NOMO-1 treated with dmso at 0.1 percent for 144 hours (cell line): Measurements from ENCODE around the gene GUCY1A1.

Source experiments
- DNase-seq: peaks from one replicate; lab custom pipeline; 2025; ENCODE audit not compliant: unreplicated experiment; lab: John Stamatoyannopoulos, UW

Gene GUCY1A1

DNA sequence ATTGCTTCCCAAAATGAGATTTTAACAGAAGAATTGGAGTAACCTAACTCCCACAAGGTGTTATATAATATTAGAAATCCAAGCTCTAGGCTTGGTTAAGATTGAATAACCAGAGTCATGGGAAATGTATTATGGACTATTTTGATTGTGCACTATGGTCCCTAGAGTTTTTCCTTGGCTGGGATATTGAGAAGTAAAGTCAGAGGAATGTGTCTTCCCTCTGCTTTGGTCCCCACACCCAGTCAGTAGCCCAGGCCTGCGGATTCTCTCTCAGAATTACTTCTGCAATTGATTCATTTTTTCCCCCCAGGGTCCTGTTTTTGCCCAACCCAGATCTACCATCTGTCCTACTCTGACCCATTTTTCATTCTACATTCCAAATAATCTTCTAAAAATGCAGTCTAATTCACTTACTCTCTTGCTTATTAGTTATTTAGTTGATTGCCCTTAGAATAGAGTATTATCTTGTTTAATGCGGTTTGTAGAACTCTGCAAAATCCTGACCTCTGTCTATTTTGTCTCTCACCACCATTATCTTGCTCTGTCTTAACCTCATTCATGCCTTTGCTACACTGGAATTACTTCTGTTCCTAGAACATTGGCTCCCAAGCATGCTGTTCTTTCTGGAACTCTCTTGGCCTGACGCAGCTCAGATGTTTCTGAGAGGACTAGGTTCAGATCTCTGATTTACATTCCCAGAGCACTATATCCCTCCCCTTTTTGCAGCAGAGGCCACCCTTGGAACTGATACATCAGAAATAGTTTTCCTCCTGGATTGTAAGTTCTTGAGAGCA is 23.6 kb downstream of the GUCY1A1 start:
- no peak for DNase-seq

DNA sequence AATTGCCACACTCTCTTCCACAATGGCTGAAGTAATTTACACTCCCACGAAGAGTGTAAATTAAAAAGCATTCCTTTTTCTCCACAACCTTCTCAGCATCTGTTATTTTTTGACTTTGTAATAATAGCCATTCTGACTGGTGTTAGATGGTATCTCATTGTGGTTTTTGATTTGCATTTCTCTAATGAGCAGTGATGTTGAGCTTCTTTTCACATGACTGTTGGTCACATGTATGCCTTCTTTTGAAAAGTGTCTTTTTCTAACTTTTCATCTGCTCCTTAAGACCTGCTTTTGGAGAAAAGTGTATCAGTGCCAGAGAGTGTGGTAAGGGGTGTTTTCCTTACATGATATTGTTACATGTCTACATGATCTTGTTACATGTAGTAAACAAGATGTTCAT is 25.7 kb downstream of the GUCY1A1 start:
- DNase-seq, result no peak

DNA sequence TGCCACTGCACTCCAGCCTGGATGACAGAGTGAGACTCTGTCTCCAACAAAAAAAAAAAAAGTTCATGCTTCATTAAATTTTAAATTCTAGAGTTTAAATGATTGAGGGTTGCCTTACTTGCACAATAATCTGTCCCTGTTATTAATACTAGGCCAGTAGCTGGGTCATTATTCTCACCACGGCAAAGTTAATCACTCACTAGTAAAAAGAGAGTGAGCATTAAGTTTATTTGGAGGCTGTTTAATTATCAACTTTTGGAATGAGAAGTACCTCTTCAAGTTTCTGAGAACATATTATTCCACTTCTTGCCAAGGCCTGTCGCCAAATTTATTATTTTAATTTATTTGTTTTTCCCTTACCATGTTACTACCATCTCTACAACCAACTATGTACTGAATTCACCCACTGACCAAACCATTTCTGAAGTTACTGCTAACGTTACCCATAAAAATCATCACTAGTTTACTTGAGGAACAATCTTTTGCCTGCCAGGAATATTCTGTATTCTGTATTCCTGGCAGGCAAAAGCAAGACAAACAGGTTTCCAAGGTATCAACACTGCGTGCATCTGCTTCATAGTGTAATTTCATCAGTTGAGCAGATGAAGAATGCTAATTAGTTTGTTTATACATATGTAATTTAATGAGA is 26.5 kb downstream of the GUCY1A1 start:
- no peak for DNase-seq

DNA sequence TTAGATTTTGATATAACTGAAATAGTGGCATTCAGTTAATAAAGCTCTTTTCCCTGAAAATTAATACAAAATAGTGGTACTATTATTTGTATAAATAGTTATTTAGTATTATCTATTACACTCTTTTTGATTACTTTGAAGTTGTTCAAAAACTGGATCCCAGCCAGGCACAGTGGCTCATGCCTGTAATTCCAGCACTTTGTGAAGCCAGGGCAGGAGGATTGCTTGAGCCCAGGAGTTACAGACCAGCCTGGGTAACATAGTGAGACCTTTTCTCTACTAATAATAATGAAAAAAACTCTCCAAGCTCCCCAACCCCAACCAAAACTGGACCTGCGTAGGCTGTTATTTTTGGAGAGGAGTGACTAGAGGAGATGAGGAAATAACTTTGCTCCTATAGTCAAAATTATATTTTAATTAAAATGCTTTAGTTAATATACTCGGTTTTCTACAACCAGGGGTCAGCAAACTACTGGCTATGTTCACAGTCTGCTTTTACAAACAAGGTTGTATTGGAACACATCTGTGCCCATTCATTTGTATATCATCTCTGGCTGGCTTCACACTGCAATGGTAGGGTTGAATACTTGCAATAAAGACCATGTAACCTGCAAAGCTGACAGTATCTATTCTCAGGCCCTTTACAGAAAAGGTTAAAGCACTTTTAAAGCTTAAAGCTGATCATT is 27.6 kb downstream of the GUCY1A1 start:
- no peak for DNase-seq

DNA sequence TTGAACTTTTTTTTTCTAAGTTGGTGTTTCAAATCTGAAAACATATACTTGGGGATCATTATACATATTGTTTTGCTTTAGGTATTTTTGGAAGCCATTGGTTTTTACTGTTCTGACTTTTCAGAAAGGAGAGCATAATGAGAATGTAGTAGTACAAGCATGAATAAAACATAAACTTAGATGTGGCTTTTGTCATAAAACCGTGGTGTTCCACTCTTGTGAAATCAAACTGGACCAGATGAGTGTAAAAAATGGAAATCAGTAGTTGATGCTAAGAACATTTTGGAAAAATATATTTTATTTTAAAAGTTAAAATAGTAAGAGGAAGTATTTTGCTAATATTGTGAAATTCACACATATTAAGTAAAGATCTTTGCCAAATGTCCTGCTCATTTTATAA is 29.6 kb downstream of the GUCY1A1 start:
- DNase-seq, result no peak

DNA sequence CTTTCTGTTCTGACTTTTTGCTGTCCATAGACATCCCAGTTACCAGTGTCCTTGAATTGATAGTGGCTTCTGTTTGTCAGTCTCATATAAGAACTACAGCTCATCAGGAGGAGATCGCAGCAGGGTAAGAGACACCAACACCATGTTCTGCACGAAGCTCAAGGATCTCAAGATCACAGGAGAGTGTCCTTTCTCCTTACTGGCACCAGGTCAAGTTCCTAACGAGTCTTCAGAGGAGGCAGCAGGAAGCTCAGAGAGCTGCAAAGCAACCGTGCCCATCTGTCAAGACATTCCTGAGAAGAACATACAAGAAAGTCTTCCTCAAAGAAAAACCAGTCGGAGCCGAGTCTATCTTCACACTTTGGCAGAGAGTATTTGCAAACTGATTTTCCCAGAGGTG is 30.1 kb downstream of the GUCY1A1 start:
- no peak for DNase-seq

DNA sequence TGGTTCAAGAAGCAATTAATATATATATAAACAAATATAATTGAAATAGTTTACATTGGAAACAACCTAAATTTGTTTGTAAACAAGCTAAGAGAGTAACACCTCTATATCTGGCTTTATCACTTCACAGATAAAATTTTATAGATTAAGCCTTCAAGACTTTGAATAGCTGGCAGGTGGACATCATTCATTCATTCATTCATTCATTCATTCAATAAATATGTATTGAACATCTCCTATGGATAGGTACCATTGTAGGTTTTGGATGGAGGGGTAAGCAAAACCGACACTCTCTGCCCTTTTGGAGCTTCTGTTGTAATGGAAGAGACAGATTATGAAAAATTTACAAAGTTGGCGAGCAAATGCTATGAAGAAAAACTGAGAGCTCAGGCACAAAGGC is 35.2 kb downstream of the GUCY1A1 start:
- no peak for DNase-seq

DNA sequence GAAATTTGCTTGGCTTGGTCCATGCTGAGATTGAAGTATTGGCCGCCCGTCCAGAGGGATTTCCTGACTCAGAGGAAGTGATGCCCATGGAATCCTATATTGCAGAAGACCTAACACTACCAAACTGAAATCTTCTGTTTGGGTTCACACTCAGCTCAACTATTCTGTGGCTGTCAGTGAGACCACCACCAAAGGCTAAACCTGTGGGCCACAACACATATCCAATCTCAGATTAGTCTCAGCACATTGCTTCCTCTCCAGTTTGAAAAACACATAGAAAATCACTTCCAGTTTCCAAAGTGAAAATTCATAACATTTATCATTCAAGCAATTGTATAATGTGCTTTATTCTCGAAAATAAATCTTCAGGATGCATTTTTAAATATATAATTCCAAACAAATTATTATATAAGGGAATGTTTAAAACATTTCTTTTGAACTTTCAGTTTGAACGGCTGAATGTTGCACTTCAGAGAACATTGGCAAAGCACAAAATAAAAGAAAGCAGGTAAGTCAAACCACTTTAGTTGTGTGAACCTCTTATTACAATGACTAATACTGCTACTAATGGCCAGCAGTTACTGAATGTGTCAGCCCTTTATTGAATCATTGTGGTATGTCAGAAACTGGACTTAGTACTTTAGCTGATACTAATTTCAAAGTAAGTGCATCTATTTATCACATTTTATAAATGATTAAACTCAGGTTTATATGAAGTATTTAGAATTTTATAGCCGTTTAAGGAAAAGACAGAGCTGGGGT is 37.0 kb downstream of the GUCY1A1 start:
- DNase-seq, result no peak

DNA sequence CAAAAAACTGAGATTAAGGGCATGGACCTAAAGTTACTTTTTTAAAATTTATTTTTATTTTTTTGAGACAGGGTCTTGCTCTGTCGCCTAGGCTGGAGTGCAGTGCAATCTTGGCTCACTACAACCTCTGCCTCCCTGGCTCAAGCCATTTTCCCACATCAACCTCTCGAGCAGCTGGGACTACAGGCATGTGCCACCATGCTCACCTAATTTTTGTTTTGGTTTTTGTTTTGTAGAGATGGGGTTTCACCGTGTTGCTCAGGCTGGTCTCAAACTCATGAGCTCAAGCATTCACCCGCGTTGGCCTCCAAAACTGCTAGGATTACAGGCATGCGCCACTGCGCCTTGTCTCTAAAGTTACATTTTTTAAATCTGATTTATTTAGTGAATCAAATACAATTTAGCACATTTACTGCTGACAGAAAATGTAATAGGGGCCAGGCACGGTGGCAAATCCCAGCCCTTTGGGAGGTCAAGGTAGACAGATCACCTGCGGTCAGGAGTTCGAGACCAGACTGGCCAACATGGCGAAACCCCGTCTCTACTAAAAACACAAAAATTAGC is 38.3 kb downstream of the GUCY1A1 start:
- no peak for DNase-seq

DNA sequence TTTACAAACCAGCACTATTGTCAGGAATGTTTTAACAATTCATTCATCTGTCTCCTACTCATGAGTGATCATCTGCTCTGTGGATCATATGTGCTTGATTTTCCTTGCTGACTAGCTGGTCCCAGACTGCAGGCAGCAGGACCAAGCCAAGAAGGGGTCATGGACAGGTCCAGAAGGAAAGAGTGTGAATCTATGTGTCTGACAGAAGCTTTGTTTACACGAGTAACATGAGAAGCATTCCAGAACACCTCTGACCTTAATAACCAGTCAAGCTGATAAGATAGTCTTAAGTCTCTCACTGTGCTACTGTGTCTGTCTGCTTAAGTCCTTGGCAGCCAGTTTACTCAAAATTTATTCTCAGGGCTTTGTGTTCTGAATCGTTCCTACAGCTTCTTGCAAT is 39.0 kb downstream of the GUCY1A1 start:
- no peak for DNase-seq

DNA sequence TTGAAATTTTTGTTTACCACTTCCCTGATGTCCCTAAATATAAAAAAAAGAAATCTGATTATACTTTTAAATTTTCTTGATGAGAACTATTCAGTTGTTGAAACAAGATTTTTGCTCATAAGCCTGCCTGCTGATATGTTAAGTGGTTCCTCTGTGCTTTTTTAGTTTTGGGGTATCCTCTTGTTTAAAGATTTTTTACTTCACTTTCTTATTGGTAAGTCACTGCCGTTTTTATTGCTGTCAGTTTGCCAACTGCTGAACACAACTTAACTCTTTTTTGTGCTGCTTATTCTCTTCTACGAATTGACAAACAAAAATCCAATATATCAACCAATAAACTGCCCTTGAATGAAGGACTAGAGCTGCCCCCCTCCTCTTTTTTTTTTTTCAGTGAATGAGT is 39.5 kb downstream of the GUCY1A1 start:
- DNase-seq, result no peak

DNA sequence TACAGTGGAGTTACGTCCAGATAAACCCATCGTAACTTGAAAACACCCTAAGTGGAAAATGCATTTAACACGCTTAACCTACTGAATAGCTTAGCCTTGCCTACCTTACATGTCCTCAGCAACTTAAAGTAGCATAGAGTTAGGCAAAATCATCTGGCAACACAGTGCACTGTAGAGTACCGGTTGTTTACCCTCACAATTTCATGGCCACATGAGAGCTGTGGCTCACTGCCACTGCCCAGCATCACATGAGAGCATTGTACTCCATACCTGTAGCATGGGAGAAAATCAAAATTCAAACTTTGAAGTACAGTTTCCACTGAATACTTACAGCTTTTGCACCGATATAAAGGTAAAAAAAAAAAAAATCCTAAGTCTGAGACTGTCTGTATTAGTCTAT is 40.6 kb downstream of the GUCY1A1 start:
- DNase-seq, result no peak

DNA sequence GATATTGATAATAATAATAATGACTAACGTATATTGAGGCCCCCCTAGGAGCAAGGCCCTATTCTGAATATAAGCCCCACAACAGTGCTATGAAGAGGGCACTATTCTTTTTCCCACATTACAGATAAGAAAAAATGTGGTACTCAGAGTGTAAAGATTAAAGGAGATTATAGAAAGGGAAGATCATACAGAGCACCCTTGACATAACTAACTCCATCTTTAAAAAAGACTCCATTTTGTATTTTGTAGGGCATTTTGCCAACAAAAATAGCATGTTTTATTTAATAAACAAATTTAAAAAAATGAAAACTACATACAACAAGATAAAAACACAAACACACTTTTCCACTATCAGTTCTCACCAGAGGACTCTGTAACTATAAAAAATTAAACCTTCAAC is 42.1 kb downstream of the GUCY1A1 start:
- no peak for DNase-seq

DNA sequence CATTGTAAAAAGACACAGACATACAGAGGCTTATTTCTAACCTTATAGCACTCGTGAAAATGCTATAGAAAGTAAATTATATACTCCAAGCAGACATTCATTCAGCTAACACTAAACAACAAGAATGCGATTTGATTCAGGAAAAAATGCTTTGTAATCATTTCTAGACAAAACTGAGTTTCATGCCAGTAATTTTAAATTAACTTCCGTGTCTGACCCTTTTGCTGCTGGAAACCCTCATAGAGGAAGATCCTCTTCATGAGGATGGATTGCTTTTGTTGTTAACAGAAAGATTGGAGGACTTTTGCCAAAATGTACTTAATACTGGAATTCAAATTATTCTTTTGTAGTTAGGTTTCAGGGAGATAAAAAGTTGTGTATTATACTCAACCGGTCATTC is 43.3 kb downstream of the GUCY1A1 start:
- no peak for DNase-seq

DNA sequence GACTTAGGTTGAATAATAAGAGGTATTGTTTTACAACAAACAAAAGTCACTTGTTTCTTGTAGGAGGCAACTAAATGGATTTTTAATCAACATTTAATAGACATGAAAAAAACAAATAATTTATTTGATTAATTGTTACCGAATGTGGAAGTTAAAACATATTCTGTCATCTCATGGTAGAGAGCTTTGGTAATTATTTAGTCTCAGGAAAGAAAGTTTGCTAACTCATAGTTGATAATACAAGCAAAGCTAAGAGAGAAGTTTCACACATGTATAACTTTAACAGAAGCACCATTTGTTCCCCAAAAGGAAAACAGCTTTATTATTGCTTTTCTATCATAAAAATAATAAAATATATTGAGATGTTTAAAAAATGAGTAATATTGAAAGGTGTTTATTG is 44.9 kb downstream of the GUCY1A1 start:
- DNase-seq, result no peak

DNA sequence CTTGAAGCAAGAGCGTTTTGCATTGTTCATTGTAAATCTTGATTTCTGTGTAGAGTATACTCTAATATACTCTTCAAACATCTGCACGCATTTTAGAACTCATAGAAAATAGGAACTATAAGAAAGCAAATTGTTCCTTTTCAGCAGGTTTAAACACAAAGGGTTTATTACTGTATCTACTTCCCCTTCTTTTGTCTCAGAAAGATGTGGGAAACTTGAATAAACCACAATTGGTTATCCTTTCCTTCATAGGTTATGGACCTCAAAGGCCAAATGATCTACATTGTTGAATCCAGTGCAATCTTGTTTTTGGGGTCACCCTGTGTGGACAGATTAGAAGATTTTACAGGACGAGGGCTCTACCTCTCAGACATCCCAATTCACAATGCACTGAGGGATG is 46.2 kb downstream of the GUCY1A1 start:
- no peak for DNase-seq

DNA sequence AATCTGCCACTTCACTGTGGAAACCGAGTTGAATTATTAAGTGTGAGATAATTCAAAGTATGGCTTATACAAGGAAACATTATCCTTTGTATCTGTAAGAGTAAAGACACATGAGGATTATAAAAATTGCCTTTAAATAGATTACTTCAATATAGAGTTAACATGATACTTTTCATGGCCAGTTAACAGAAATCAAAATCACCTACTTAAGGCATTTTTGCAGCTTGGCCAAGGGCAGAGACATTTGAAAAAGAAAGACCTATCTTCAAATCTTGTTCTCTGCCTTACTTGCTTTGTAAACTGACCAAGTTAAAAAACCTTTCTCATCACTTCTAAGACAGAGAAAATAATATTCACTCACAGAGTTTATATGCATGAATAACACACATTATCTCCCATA is 47.3 kb downstream of the GUCY1A1 start:
- DNase-seq, result no peak

DNA sequence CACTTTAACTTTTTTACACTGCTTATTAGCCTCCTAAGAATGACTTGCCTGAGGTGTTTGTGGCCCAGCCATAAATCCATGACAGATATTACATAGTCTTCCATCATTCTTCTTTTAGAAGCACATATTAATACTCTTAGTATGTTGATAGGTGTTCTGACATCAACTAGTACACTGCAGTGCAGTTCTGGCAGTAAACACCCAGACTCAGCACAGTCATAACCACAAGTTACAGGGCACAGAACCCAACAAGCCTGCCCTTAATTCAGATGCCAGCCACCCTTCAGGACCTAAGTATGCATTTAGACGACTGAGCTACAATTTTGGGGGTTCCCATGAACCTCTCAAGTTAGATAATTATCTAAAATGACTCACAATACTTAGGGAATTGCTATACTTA is 55.7 kb downstream of the GUCY1A1 start:
- DNase-seq, result no peak

DNA sequence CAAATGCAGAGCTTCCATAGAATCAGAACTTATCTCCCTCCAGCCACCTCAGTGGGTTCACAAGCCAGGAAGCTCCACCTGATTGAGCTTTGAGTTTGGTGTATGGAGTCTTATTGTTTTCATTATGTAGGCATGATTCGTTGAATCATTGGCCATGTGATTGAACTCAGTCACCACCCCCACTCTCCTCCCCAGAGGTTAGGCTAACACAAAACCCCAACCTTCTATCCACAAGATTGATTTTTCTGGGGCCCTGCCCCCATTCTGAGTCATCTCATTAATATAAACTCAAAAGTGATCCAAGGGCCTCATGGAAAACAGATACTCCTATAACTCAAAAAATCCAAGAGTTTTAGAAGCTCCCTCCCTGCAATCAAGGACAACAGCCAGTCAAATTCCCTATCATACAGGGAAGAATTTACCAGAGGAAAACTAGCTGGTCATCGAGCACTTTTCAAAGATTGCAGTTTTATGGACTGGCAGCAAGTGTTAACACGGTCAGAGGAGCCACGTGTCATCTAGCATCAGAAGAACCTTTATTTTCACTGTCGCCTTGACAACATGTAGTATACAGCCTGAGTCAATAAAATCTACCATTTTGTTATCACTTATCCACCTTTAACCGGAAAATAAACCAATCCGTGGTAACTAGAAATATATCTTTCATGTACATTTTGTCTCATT is 56.3 kb downstream of the GUCY1A1 start:
- DNase-seq, result no peak

DNA sequence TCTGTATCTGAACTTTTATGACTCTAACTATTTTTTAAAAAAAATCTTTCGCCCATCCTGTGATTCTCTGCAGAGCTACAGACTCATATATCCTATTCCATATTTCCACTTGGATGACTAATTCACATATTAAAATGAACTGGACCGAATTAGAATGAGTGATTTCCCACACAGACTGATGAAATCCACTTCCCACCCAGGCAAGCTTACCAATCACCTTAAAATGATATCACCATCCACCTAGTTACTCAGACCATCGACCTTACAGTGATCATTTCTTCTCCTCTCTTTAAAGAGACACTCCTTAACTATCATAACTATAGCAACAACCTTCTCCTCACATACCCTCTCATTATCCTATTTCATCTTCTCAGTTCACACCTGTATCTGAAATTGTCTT is 58.1 kb downstream of the GUCY1A1 start:
- no peak for DNase-seq

DNA sequence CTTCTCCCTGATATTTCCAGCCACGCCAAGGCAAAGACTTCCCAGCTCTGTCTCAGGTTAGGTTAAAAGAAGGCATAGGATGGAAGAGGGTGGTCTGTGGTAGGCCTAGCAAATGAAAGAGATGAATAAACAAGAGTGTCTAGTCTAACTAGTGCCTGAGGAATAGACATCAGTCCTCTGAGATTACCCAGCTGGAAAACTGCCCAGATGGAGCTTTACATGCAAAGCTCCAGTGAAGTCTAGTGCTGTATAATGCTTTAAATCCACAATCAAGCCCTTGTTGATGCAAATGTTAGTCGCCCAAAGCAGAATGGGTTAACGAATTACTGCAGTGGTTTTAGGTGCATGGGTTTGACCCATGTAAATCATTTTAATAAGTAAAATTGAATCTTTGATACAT is 67.4 kb downstream of the GUCY1A1 start:
- DNase-seq, result no peak
